ENCODE measurements around the gene SLC29A3.

DNA sequence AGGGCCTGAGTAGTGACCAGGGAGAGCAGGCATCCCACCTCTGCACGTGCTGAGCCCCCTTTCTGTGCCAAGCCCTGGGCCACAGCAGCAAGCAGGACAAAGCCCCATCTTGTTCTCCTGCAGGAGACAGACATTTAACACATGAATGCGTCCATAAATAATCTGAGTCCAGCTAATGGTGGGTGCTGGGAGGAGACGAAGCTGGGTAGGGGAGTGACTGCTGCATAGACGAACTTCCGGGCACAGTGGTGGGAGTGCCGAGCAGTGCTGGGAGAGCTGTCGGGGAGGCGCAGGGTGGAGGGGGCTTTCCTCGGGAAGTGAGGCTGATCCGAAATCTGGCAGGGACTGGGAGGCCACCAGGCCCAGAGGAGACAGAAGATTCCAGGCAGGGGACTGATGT, 35.2 kb upstream of the SLC29A3 start:
- TF ChIP-seq POLR2AphosphoS5 (IDR thresholded peaks at IDR 0.05; ENCODE audit: low read depth, low read length) = no peak
- TF ChIP-seq, protein P1, sequence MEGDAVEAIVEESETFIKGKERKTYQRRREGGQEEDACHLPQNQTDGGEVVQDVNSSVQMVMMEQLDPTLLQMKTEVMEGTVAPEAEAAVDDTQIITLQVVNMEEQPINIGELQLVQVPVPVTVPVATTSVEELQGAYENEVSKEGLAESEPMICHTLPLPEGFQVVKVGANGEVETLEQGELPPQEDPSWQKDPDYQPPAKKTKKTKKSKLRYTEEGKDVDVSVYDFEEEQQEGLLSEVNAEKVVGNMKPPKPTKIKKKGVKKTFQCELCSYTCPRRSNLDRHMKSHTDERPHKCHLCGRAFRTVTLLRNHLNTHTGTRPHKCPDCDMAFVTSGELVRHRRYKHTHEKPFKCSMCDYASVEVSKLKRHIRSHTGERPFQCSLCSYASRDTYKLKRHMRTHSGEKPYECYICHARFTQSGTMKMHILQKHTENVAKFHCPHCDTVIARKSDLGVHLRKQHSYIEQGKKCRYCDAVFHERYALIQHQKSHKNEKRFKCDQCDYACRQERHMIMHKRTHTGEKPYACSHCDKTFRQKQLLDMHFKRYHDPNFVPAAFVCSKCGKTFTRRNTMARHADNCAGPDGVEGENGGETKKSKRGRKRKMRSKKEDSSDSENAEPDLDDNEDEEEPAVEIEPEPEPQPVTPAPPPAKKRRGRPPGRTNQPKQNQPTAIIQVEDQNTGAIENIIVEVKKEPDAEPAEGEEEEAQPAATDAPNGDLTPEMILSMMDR (IDR thresholded peaks at IDR 0.05) = no peak

Measured in Panc1 (cell line).